Hematopoietic multipotent progenitor cell treated with erythropoietin and hydrocortisone succinate and interleukin-3 and kit ligand, for 15 days (in vitro differentiated cells): Measurements from ENCODE around the gene SF3A1.

Source experiments
- DNase-seq: peaks from one replicate; pipeline ENCODE4 v3.0.0-alpha.2; 2015; ENCODE audit warnings: low spot score

SF3A1 gene

GRCh38 chr22:30325065-30325720 lies 31.5 kb downstream of the SF3A1 start:
- no peak for DNase-seq

GRCh38 chr22:30324014-30324730 lies 32.5 kb downstream of the SF3A1 start:
- no peak for DNase-seq

DNA sequence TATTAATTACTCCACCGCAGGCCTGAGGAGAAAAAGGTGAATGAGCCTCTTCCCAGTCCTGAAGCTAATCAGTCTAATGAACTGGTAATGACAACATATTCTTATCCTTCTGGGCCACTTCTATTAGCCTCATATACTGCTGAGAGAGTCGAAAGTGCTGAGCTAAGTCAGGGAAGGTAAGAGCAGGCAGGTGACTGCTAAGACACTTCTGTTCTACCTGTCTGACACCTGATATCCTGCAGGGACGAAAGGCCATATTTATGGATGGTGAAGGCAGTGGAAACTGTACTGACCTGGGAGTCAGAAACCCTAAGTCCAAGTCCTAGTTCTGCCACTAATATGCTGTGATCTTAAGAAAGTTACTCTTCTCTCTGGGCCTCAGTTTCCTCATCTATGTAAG lies 33.4 kb downstream of the SF3A1 start:
- no peak for DNase-seq

GRCh38 chr22:30321461-30321860 lies 35.2 kb downstream of the SF3A1 start:
- DNase-seq, result no peak

DNA sequence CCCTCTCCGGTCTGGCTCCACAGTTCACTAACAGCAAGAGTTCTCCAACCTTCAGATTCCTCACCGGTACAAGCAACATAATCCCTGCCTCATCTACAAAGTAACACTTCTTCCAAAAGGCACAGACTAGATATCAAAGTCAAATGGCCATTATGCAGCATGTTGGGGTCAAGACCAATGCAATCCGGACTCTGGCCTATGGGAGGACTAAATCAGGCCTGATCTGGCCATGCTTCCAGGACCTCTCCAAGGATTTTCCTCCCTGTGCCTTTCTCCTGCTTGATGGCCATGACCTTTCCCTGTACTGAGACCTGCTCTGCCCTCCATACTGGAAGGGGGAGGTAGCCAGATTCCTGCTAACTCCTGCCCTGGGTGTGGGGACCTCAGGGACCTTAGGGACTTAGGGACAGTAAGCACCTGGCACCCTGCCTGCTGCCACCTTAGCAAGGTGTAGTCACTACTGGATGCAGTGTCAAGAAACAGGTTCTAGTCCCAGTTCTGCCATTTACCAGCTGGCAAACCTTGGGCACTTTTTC lies 36.6 kb downstream of the SF3A1 start:
- no peak for DNase-seq

GRCh38 chr22:30318799-30319419 lies 37.8 kb downstream of the SF3A1 start:
- DNase-seq, result no peak

- DNase-seq, result no peak
These were observed 38.9 kb downstream of the SF3A1 start for GRCh38 chr22:30317778-30318177.

DNA sequence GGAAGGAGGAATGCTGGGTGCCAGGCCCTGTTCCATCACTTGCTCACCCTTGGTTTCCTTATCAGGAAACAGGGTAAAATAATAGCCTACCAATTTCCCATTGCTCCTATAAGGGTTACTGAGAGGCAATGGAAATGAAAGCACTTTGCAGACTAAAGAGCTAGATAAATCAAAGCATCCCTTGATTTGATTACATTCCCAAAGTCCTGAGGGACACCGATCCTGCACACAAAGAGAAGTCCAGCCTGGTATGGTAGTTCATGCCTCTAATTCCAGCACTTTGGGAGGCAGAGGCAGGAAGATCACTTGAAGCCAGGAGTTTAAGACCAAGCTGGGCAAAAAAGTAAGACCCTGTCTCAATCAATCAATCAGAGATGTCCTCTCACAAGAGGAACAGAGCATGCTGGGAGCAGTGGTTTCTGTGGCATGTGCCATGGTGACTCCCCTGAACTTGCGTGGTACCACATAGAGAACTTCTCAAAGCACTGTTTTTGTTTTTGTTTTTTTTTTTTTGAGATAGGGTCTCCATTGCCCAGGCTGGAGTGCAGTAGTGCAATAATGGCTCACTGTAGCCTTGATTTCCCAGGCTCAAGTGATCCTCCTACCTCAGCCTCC lies 40.6 kb downstream of the SF3A1 start:
- DNase-seq, result no peak

DNA sequence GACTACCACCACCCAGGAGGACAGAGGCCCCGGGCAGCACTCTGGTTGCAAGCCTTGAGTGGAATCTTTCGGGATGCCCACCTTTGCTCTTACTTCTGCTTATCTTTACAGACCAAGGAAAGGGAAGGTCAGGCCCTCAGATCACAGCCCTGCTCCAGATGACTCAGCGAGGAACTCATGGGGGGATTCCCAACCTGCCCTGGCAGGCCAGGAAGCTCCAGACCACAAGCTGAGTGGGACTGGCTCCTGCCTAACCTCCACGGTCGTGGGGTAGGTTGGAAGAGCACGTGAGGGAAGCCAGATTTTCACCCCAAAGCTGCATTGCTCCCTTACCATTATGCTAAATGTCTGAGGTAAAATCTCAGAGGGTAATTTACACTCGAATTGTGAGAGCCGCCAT lies 41.8 kb downstream of the SF3A1 start:
- no peak for DNase-seq

DNA sequence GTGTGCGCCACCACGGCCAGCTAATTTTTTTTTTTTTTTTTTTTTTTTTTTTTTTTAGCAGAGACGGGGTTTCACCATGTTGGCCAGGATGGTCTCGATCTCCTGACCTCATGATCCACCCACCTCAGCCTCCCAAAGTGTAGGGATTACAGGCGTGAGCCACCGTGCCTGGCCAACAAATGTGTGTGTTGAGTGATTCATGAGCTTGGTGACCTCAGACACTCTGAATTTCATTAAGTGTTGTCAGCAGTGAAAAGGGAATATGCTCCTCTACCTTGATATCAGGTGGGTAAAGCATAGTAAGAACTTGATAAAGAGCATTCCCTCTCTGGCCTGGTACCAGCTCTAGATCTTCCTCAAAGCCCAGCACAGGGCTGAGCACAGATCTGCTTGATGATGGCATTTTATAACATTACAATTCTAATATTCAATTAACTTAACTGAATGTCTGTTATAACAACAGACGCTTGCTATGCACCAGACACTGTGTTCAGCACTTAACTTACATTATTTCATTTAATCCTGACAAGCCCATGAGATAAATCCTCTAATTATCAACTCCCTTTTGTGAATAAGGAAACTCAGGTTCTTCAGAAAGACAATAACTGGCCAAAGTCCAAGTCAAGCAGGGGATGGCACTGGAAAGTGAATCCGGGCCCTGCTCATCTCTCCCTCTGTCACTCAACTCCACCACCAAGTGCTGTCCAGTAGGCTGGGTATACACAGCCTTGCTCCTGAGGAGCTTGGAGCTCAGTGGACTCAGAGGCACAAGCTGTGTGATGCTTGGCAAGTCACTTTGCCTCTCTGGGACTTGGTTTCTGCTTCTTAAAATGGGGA lies 42.9 kb downstream of the SF3A1 start:
- no peak for DNase-seq

DNA sequence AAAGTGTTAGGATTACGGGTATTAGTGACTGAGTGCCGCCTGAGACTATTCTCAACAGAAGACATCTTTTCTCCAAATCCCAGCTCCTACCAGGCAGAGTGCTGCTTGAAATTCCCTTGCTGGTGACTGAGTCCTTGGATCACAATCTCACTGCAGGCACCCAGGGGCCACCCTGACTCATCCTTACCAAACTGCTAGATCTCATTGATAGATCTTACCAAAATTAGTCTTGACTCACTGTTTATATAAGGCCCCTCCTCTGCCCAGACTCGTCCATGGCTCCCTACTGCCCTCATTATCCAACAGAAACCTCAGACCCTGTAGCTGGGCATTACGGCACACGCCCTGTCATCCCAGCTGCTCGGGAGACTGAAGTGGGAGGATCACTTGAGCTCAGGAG lies 44.6 kb downstream of the SF3A1 start:
- no peak for DNase-seq

DNA sequence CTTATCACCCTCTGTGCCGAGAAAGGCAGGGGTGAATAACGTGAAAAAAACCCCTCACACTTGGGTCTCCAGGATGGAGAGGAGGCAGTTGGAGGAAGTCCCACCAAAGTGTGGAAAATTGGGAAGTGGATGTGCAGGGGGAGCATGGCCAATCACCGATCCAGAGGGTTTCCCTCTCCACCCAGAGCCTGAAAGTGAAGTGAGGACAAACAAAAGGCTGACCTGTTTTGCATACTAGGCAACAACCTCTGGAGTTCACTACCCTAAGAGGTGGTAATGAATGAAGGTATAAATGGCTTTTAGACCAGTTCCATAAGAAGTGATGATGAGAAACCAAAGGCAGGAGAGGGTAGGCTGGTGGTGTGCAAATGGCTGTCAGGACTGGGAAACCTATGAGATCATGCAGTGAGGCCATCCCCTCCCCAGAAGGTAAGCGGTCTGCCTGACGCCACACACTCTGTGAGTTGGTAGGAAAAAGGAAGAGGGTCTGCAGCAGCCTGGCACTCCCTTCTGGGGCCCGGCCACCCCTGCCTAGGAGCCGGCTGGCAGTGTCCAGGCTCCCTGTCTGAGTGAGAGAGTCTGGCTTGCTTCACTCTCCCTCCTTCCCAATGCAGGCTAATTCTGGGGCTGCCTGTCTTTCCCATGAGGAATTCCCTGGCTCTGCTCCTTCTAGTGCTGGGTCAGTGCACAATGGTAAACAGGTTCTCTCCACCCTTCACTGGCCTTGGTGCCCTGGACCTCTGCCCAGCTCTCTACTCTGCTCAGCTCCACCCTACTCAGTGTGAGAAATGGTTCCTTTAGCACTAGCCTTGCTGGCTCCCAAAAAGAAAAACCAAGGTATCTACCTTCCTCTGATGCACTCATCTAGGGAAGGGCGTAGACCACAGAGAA lies 45.6 kb downstream of the SF3A1 start:
- no peak for DNase-seq

DNA sequence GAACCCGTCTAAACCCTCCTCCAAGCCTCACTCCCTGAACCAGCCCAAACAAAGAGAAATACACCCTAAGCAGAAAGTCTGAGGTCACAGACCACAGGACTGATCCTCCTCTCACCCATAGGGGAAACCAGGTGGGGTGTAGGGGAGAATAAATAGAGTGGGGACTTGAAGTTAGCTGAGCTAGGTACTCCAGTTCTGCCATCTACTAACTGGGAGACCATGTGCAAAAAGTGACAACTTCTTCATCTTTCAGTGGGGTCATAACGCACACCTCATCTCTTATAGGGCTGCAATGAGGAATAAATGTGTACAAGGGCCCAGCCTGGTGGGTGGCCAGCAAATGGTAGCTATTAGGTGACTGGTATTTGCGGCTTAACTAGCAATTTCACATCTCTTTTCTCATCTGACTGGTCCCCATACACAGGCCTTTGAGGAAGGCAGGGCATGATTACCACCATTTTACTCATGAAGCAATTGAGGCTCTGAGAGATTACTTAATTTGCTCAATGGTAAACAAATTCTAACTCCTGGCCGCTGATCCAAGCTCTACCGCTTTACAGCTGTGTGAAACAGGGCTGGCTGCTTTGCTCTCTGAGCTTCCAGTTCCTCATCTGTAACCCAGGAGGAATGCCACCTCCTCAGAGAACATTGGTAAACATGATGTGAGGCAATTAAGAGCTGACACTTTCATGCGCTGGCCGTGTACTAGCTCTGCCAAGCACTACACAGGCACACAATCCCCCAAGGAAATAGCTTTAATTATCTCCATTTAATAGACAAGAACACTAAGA lies 46.5 kb downstream of the SF3A1 start:
- no peak for DNase-seq

- no peak for DNase-seq
These were observed 48.0 kb downstream of the SF3A1 start for GRCh38 chr22:30308518-30309230.

DNA sequence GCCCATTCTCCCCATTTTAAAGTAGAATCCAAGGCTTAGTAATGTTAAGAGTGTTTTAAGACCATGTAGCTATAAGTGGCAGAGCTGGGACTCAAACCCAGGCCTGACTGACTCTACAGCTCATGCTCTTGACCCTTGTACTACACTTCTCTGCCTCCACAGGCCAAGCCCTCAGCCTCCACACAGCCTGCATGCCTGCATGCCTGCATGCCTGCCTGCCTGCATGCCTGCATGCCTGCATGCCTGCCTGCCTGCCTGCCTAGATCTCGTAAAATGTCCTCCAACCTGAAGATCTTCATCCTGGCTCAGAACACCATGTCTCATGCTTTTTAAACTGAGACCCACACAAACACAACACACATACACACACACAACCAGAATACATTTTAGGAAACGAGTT lies 48.6 kb downstream of the SF3A1 start:
- no peak for DNase-seq

DNA sequence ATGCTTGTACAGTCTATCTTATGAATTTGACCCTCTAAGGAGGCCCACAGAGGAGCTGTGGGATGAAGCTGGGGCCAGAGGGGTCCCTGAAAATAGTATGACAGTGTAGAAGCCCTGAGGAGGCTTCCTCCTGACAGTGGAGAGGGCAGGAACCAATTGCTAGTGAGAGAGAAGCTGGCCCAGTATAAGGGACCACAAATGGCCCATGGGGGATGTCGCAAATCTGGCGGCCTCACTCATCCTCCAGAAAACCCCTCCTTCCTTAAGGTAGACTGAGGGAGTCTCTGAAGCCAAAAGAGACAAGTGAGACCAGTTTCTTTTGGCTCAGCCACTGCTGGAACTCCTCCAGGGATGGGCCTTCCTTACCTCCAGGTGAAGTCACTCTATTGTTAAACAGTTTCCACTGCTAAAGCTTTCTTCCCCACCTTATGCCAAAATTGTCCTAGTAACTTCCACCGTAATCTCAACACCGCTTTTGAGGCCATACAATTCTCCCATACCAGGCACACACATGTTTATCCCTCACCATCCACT lies 49.6 kb downstream of the SF3A1 start:
- DNase-seq, result no peak

GRCh38 chr22:30306627-30307011 lies 50.1 kb downstream of the SF3A1 start:
- no peak for DNase-seq

DNA sequence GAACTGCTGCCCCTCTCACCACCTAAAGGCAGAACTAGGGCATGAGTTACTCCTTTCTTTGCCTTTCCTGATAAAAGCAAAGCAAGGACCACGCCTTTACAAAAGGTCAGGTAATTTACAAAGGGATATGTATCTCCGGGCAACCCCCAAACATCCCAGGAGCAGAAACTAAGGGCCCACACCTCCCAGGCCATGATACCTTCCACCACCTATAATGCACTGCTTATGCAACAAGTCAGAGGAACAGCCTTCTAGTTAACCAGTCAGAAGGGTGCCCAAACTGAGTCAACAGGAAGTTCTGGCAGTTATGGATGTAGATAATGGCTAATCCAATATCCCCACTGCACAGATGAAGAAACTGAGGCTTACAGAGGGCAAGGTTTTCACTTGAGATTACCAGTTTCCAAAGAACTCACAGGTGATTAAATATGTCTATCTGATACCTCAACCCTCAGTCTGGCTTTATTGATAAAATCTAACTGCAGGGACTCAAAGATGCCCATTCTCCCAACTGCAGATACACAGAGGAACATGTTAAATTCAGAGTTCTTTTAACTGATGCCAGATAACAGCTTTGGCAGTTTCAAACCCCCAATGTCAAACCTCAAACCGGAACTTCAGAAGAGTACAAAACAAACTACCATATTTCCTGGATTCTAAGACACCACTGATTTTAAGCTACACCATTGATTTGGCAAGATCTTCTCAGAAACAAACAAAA lies 50.6 kb downstream of the SF3A1 start:
- DNase-seq, result no peak
